Measurements from ENCODE around the gene CFL1. TPM values are rescaled to one million over a fixed set of nuclear protein-coding genes. Genes with fewer than 3 reads are reported as not detected.

The CFL1 gene
- total RNA-seq, 1 experiment from 2014 or later = 611 TPM

GRCh38 chr11:65899356-65900124 lies 41.6 kb upstream of the CFL1 start:
- intact Hi-C loops (cut with micrococcal nuclease) = loop anchor here (1.0 to 2.0 kb wide), 3 partner anchors 9 to 21 kb away; partner anchors contain the start of gene CCDC85B
- Mint-ChIP-seq H3K9me3 (ENCODE audit: unreplicated experiment) (no peaks in the 10 kb centered on the region), H3K27me3 (ENCODE audit: insufficient read depth, unreplicated experiment) (no peaks in the 10 kb centered on the region), H3K36me3 (ENCODE audit: insufficient read depth, unreplicated experiment) (peaks cover 23% of the 10 kb centered on the region), H3K4me3 (ENCODE audit: unreplicated experiment) (peak overlapping the region; percentile 96), H3K4me1 (ENCODE audit: insufficient read depth, unreplicated experiment) (peaks cover 57% of the 10 kb centered on the region), H3K27ac (ENCODE audit: low read depth, unreplicated experiment) (peak overlapping the region; percentile 89)
- DNase-seq (ENCODE audit: unreplicated experiment) = no peak
- BruUV-seq (replicated peaks) = TSS peak; percentile 13
- ChIA-PET CTCF (interaction anchor here (1.3 to 2.3 kb wide), 3 partner anchors 10 to 15 kb away, joined by 4 to 23 read pairs (median 6); partner anchors contain the start of genes CCDC85B and FIBP), POLR2A (interaction anchor here (0.7 to 6.4 kb wide), 12 partner anchors 10 to 182 kb away, joined by 3 to 222 read pairs (median 10); partner anchors contain the start of genes BANF1, C11orf68, CCDC85B and CFL1)
- TF ChIP-seq, protein P1, sequence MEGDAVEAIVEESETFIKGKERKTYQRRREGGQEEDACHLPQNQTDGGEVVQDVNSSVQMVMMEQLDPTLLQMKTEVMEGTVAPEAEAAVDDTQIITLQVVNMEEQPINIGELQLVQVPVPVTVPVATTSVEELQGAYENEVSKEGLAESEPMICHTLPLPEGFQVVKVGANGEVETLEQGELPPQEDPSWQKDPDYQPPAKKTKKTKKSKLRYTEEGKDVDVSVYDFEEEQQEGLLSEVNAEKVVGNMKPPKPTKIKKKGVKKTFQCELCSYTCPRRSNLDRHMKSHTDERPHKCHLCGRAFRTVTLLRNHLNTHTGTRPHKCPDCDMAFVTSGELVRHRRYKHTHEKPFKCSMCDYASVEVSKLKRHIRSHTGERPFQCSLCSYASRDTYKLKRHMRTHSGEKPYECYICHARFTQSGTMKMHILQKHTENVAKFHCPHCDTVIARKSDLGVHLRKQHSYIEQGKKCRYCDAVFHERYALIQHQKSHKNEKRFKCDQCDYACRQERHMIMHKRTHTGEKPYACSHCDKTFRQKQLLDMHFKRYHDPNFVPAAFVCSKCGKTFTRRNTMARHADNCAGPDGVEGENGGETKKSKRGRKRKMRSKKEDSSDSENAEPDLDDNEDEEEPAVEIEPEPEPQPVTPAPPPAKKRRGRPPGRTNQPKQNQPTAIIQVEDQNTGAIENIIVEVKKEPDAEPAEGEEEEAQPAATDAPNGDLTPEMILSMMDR (IDR thresholded peaks at IDR 0.05; ENCODE audit: unreplicated experiment) = no peak

GRCh38 chr11:65898656-65899355 lies 40.8 kb upstream of the CFL1 start:
- peaks cover 52% of the 10 kb centered on the region for H3K4me1 Mint-ChIP-seq (ENCODE audit: insufficient read depth, unreplicated experiment)
- no peaks in the 10 kb centered on the region for H3K9me3 Mint-ChIP-seq (ENCODE audit: unreplicated experiment)
- peak overlapping the region; percentile 89 for H3K27ac Mint-ChIP-seq (ENCODE audit: low read depth, unreplicated experiment)
- no peaks in the 10 kb centered on the region for H3K27me3 Mint-ChIP-seq (ENCODE audit: insufficient read depth, unreplicated experiment)
- TF ChIP-seq, protein P1 (IDR thresholded peaks at IDR 0.05; ENCODE audit: unreplicated experiment) = no peak
- peak overlapping the region; percentile 96 for H3K4me3 Mint-ChIP-seq (ENCODE audit: unreplicated experiment)
- peak; percentile 80 for DNase-seq (ENCODE audit: unreplicated experiment)
- CTCF ChIA-PET = interaction anchor here (0.8 to 4.3 kb wide), 7 partner anchors 10 to 119 kb away, joined by 3 to 55 read pairs (median 6); partner anchors contain the start of genes CCDC85B and FIBP
- POLR2A ChIA-PET = interaction anchor here (0.6 to 6.4 kb wide), 17 partner anchors 9 to 1955 kb away, joined by 3 to 222 read pairs (median 5); partner anchors contain the start of genes BANF1, C11orf68, CCDC85B and CFL1
- TSS peak; percentile 37 for BruUV-seq (replicated peaks)
- intact Hi-C loops (cut with micrococcal nuclease) = loop anchor here (1.0 kb wide), 1 partner anchor 9 kb away; the partner anchor contains the start of gene CCDC85B
- peaks cover 31% of the 10 kb centered on the region for H3K36me3 Mint-ChIP-seq (ENCODE audit: insufficient read depth, unreplicated experiment)

GRCh38 chr11:65897020-65897471 lies 39.1 kb upstream of the CFL1 start:
- TF ChIP-seq, protein P1 (IDR thresholded peaks at IDR 0.05; ENCODE audit: unreplicated experiment) = no peak
- H3K4me3 Mint-ChIP-seq (ENCODE audit: unreplicated experiment) = peak overlapping the region; percentile 96
- no peak for DNase-seq (ENCODE audit: unreplicated experiment)
- no TSS peak for BruUV-seq (replicated peaks)
- ChIA-PET POLR2A (interaction anchor here (0.6 to 6.4 kb wide), 12 partner anchors 8 to 1121 kb away, joined by 3 to 222 read pairs (median 5); partner anchors contain the start of genes BANF1, C11orf68, CCDC85B and CFL1), CTCF (interaction anchor here (0.6 to 4.3 kb wide), 7 partner anchors 9 to 324 kb away, joined by 3 to 55 read pairs (median 5); partner anchors contain the start of gene FIBP)
- intact Hi-C loops (cut with micrococcal nuclease) = no loop called here
- no peaks in the 10 kb centered on the region for H3K27me3 Mint-ChIP-seq (ENCODE audit: insufficient read depth, unreplicated experiment)
- H3K9me3 Mint-ChIP-seq (ENCODE audit: unreplicated experiment) = no peaks in the 10 kb centered on the region
- H3K27ac Mint-ChIP-seq (ENCODE audit: low read depth, unreplicated experiment) = peak overlapping the region; percentile 89
- H3K36me3 Mint-ChIP-seq (ENCODE audit: insufficient read depth, unreplicated experiment) = peaks cover 47% of the 10 kb centered on the region
- peaks cover 44% of the 10 kb centered on the region for H3K4me1 Mint-ChIP-seq (ENCODE audit: insufficient read depth, unreplicated experiment)
